Measurements from ENCODE around the gene INSR.
"Not testable (repeated sequence)": the region's sequence is repeated elsewhere in the genome, so short reads cannot be mapped to it uniquely, and the experiment has no call there.

Gene INSR

DNA sequence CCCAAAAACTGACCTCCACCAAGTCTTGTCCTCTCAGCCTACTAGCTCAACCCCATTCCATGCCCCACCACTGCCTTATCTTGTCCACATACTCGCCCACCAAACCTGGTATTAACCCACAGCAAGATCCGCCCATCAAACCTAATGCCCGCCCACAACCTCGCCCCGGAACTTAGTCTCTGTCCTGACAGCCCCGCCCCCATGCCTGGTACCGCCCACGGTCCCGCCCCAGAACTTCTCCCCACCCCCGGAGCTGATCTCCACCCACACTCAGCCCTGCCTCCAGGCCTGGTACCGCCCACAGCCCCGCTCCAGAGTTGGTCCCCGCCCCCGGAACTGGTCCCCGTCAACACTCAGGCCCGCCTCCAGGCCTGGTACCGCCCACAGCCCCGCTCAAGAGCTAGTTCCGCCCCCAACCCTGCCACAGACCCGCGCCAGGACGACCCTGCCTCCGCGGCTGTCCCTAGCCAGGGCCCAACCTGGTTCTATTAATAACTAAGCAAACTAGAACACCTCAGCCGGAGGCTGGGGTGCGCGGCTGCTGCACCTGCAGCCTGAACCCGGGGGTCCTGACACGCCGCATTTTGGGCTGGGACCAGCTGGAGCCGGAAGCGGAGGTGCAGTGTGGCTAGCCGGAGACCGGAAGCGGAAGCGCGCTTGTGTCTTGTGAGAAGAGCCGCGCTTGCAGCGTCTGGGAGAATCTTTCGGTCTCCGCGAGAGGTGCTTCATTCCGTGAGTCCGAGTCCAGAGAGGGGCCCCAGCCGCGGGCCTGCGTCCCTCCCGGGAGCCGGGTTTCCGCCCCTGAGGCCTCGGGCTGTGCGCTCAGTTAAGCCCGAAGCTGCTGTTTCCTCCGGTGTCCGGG is 224.9 kb downstream of the INSR start, which contains the start of gene ZNF557:
TSS of gene ZNF557 (plus strand) at position 662 of the 862 bp plus-strand sequence. CDS start 5,372 bp downstream, outside the sequence.
- TF ChIP-seq, protein P1, sequence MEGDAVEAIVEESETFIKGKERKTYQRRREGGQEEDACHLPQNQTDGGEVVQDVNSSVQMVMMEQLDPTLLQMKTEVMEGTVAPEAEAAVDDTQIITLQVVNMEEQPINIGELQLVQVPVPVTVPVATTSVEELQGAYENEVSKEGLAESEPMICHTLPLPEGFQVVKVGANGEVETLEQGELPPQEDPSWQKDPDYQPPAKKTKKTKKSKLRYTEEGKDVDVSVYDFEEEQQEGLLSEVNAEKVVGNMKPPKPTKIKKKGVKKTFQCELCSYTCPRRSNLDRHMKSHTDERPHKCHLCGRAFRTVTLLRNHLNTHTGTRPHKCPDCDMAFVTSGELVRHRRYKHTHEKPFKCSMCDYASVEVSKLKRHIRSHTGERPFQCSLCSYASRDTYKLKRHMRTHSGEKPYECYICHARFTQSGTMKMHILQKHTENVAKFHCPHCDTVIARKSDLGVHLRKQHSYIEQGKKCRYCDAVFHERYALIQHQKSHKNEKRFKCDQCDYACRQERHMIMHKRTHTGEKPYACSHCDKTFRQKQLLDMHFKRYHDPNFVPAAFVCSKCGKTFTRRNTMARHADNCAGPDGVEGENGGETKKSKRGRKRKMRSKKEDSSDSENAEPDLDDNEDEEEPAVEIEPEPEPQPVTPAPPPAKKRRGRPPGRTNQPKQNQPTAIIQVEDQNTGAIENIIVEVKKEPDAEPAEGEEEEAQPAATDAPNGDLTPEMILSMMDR (IDR thresholded peaks at IDR 0.05; ENCODE audit: low read depth, low read length), result no peak
- peak within 1 kb of the TSS; percentile 99 for H3K4me3 ChIP-seq (ENCODE audit: low read depth, low read length)

DNA sequence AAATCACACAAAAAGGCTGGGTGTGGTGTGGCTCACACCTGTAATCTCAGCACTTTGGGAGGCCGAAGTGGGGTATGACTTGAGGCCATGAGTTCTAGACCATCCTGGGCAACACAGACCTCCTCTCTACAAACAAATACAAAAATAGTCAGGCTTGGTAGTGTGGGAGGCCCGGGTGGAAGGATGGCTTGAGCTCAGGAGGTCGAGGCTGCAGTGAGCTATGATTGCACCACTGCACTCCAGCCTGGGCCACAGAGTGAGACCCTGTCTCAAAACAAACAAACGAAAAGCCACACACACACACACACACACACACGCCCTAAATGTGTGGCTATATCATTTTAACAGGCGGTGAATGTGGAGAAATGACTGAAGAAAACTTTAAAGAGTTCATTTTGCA is 225.6 kb downstream of the INSR start:
- TF ChIP-seq, protein P1 (IDR thresholded peaks at IDR 0.05; ENCODE audit: low read depth, low read length), result no peak
- no peak overlapping the region for H3K4me3 ChIP-seq (ENCODE audit: low read depth, low read length)

GRCh38 chr19:7067716-7068115 is 226.5 kb downstream of the INSR start:
- TF ChIP-seq, protein P1 (IDR thresholded peaks at IDR 0.05; ENCODE audit: low read depth, low read length), result no peak
- no peak overlapping the region for H3K4me3 ChIP-seq (ENCODE audit: low read depth, low read length)

DNA sequence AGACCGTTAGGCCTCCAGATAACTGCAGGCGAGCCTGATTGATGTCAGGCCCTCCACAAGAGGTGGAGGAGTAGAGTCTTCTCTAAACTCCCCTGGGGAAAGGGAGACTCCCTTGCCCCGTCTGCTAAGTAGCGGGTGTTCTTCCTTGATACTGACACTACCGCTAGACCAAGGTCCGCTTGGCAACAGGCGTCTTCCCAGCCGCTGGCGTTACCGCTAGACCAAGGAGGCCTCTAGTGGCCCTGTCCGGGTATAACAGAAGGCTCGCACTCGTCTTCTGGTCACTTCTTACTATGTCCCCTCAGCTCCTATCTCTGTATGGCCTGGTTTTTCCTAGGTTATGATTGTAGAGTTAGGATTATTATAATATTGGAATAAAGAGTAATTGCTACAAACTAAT is 227.1 kb downstream of the INSR start:
- H3K4me3 ChIP-seq (ENCODE audit: low read depth, low read length), result not testable (repeated sequence)
- TF ChIP-seq, protein P1 (IDR thresholded peaks at IDR 0.05; ENCODE audit: low read depth, low read length), result 0 out of 2 replicates have a peak, but pooled peaks have one; percentile 8

- TF ChIP-seq, protein P1 (IDR thresholded peaks at IDR 0.05; ENCODE audit: low read depth, low read length), result no peak
- no peak overlapping the region for H3K4me3 ChIP-seq (ENCODE audit: low read depth, low read length)
These were observed 230.3 kb downstream of the INSR start for GRCh38 chr19:7063764-7064418.

DNA sequence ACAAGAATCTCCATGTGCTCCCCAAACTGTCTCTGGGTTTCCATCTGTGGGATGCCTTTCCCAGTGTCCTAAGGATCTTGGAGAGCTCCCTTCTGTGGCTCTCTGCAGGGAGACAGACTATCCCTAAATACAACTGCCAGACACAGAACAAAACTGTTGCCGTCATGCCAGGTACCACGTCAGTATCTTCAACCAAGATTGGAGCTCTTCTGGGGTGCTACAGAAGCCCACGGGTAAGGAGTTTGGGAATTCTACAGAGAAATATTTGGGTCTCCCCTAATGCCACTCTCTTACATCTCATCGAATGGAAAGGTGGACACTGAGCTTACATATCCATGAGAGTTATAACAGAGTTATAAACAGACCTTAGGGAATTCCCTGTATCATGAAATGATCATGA is 230.9 kb downstream of the INSR start:
- TF ChIP-seq, protein P1 (IDR thresholded peaks at IDR 0.05; ENCODE audit: low read depth, low read length), result no peak
- no peak overlapping the region for H3K4me3 ChIP-seq (ENCODE audit: low read depth, low read length)
